Astrocyte (in vitro differentiated cells and primary cell): ENCODE data around the gene ZFP1.

ENCODE experiments used
- EZH2 ChIP-seq: IDR thresholded peaks from 2 replicates; pipeline ENCODE4 v1.6.1; 2012; ENCODE audit warnings: mild to moderate bottlenecking, low read length, inconsistent platforms; ENCODE audit not compliant: insufficient read depth
- TF ChIP-seq, protein P1 (sequence below): IDR thresholded peaks from 2 replicates; pipeline ENCODE4 v1.5.1; 2011; ENCODE audit warnings: low read depth, mild to moderate bottlenecking, inconsistent platforms, low read length, moderate library complexity; ENCODE audit not compliant: insufficient read depth

DNA sequence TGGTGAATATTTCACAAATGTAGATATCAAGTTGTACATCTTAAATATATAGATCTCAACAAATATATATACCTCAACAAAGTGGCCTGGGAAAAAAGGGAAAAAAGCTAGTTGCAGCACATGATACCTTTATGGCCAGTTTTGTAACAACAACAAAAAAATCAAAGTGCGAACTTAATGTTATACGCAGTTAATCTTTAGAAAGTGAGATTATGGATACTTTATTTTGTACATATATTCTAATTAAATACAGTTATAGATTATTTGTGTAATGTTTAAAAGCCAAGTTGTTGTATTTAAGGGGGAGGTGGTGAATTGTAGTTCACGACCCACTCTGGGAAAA lies 385 bp upstream of the ZFP1 start:
- TF ChIP-seq, protein P1, sequence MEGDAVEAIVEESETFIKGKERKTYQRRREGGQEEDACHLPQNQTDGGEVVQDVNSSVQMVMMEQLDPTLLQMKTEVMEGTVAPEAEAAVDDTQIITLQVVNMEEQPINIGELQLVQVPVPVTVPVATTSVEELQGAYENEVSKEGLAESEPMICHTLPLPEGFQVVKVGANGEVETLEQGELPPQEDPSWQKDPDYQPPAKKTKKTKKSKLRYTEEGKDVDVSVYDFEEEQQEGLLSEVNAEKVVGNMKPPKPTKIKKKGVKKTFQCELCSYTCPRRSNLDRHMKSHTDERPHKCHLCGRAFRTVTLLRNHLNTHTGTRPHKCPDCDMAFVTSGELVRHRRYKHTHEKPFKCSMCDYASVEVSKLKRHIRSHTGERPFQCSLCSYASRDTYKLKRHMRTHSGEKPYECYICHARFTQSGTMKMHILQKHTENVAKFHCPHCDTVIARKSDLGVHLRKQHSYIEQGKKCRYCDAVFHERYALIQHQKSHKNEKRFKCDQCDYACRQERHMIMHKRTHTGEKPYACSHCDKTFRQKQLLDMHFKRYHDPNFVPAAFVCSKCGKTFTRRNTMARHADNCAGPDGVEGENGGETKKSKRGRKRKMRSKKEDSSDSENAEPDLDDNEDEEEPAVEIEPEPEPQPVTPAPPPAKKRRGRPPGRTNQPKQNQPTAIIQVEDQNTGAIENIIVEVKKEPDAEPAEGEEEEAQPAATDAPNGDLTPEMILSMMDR, result no peak
- no peak for TF ChIP-seq EZH2
